ENCODE results near the gene IGFBP7. TPM values are rescaled to one million over a fixed set of nuclear protein-coding genes. Genes with fewer than 3 reads are reported as not detected.

IGFBP7 gene
- total and polyA plus RNA-seq, 2 of the 8 experiments (the other 6 are each of a cell fraction or from before 2014, with no cell fraction given): 0.17 to 0.48 TPM

GRCh38 chr4:57104706-57105560, 5.3 kb downstream of the IGFBP7 start (continued):
- TF ChIP-seq RFX5 (IDR thresholded peaks at IDR 0.05; ENCODE audit: borderline replicate concordance, low read depth, low read length): no peak
